ENCODE results near the gene FABP3. TPM values are rescaled to one million over a fixed set of nuclear protein-coding genes. Genes with fewer than 3 reads are reported as not detected.

Gene FABP3
- total and polyA plus RNA-seq, 2 of the 13 experiments (the other 11 are each of a cell fraction or from before 2014, with no cell fraction given): 0.21 to 0.24 TPM

GRCh38 chr1:31394584-31395193, 21.8 kb upstream of the FABP3 start (continued):
- TF ChIP-seq ZBTB4 (CRISPR knock-in tag; IDR thresholded peaks at IDR 0.05; ENCODE audit: borderline replicate concordance) (peak; percentile 45; the same call in 1 of the 2 replicates), PBX2 (CRISPR knock-in tag; IDR thresholded peaks at IDR 0.05) (no peak), HOXA3 (CRISPR knock-in tag; IDR thresholded peaks at IDR 0.05) (peak; percentile 41; the same call in 1 of the 2 replicates), TFAP4 (IDR thresholded peaks at IDR 0.05; ENCODE audit: borderline replicate concordance, low read depth) (peak; percentile 37; the same call in 1 of the 2 replicates), ZSCAN9 (CRISPR knock-in tag; IDR thresholded peaks at IDR 0.05; ENCODE audit: borderline replicate concordance) (0 out of 2 replicates have a peak, but pooled peaks have one; percentile 15), CTCF (CRISPR knock-in tag; IDR thresholded peaks at IDR 0.05) (peak; percentile 96), FUBP1 (CRISPR knock-in tag; IDR thresholded peaks at IDR 0.05; ENCODE audit: borderline replicate concordance) (0 out of 2 replicates have a peak, but pooled peaks have one; percentile 48), KDM5A (IDR thresholded peaks at IDR 0.05; ENCODE audit: borderline replicate concordance, low read length) (no peak), ZNF547 (CRISPR knock-in tag; IDR thresholded peaks at IDR 0.05) (peak; percentile 70), ZNF614 (CRISPR knock-in tag; IDR thresholded peaks at IDR 0.05; ENCODE audit: borderline replicate concordance) (peak; percentile 46; the same call in 1 of the 2 replicates), ZGPAT (CRISPR knock-in tag; IDR thresholded peaks at IDR 0.05) (0 out of 2 replicates have a peak, but pooled peaks have one; percentile 25), ZSCAN25 (CRISPR knock-in tag; IDR thresholded peaks at IDR 0.05) (peak; percentile 69)
- TF ChIP-seq, protein P1, sequence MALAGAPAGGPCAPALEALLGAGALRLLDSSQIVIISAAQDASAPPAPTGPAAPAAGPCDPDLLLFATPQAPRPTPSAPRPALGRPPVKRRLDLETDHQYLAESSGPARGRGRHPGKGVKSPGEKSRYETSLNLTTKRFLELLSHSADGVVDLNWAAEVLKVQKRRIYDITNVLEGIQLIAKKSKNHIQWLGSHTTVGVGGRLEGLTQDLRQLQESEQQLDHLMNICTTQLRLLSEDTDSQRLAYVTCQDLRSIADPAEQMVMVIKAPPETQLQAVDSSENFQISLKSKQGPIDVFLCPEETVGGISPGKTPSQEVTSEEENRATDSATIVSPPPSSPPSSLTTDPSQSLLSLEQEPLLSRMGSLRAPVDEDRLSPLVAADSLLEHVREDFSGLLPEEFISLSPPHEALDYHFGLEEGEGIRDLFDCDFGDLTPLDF (CRISPR knock-in tag; IDR thresholded peaks at IDR 0.05): 0 out of 2 replicates have a peak, but pooled peaks have one; percentile 21
- TF ChIP-seq, protein P2, sequence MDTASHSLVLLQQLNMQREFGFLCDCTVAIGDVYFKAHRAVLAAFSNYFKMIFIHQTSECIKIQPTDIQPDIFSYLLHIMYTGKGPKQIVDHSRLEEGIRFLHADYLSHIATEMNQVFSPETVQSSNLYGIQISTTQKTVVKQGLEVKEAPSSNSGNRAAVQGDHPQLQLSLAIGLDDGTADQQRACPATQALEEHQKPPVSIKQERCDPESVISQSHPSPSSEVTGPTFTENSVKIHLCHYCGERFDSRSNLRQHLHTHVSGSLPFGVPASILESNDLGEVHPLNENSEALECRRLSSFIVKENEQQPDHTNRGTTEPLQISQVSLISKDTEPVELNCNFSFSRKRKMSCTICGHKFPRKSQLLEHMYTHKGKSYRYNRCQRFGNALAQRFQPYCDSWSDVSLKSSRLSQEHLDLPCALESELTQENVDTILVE (CRISPR knock-in tag; IDR thresholded peaks at IDR 0.05): no peak
